Fibroblast of skin of right biceps (primary cell): ENCODE measurements around the gene PARP9.
"Not testable (repeated sequence)": the region's sequence is repeated elsewhere in the genome, so short reads cannot be mapped to it uniquely, and the experiment has no call there.

Experiments used
- DNase-seq: peaks from one replicate; pipeline ENCODE4 v3.0.0-alpha.2; 2013

The PARP9 gene

DNA sequence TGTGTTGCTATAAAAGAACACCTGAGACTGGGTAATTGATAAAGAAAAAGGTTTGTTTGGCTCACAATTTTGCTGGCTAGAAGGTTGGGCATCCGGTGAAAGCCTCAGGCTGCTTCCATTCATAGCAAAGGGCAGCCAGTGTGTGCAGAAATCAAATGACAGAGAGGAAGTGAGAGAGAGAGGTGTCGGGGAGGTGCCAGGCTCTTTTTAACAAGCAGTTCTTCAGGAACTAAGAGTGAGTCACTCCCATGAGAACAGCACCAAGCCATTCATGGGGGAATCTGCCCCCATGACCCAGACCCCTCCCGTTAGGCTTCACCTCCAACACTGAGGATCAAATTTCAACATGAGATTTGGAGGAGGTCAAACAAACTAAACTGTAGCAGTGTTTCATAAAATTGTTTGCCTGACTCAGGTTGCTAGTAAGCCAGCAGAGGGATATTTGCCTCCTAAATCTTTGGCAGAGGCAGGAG lies 8.9 kb upstream of the PARP9 start:
- DNase-seq: peak; percentile 46

DNA sequence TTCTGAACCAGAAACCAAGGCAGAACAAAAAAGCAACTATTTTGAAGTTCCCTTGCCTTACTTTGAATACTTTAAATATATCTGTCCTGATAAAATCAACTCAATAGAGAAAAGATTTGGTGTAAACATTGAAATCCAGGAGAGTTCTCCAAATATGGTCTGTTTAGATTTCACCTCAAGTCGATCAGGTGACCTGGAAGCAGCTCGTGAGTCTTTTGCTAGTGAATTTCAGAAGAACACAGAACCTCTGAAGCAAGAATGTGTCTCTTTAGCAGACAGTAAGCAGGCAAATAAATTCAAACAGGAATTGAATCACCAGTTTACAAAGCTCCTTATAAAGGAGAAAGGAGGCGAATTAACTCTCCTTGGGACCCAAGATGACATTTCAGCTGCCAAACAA lies 4.7 kb upstream of the PARP9 start:
- no peak for DNase-seq

DNA sequence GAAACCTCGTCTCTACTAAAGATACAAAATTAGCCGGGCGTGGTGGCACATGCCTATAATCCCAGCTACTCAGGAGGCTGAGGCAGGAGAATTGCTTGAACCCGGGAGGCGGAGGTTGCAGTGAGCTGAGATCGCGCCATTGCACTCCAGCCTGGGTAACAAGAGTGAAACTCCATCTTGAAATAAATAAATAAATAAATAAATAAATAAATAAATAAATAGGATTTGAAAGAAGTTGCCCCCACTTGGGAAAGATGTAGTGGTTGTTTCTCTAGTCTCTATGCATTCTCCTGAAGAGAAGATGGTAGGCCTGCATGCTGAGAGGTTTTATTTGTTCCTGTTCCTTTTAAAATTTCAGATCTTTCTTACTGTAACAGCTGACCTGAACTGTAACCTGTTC lies 4.0 kb upstream of the PARP9 start:
- DNase-seq: not testable (repeated sequence)

DNA sequence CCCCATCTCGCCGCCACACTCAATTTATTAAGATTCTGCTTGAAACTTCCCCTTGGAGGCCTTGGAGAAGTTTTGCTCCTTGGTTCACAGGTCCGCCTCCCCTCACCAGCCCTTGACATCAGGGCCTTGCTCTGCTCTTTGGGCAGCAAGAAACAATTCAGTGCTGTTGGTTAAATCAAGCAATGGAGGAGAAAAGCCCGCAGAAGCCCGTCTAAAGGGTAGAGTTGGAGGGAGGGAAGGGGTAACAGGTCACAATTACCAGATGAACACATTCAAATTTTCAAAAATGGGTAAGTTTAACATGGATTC lies 429 bp downstream of the PARP9 start:
- peak; percentile 19 for DNase-seq

DNA sequence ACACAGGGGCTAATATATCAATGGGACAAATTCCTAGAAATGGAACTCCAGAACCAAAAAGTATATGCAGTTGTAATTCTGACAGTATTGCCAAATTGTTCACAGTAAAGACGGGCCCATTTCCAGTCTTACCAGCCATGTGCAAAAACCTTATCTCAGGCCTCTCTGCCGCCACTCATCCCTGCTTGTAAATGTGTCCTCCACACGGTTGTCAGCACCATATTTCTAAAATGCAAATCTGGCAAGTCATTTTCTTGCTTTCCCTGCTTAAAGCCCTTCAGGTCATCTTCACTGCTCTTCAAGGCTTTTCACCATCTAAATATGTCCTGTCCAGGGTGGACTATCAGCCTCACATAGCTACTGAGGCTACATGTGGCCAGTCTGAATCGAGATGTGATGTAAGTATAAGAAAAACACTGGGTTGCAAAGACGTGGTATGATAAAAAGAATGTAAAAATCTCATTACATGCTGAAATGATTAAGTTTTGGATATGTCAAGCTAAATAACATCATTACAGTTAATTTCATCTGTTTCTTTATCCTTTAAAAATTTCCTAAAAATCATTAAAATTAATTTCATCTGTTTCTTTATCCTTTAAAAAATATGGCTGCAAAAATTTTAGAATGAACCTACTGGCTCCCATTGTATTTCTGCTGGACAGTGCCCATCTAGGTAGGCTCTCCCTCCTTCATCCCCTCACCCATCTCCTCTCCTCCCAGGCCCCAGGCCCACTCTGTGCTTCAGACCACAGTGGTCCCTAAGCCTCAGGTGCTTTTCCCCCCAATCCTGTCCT lies 980 bp downstream of the PARP9 start:
- DNase-seq: no peak

DNA sequence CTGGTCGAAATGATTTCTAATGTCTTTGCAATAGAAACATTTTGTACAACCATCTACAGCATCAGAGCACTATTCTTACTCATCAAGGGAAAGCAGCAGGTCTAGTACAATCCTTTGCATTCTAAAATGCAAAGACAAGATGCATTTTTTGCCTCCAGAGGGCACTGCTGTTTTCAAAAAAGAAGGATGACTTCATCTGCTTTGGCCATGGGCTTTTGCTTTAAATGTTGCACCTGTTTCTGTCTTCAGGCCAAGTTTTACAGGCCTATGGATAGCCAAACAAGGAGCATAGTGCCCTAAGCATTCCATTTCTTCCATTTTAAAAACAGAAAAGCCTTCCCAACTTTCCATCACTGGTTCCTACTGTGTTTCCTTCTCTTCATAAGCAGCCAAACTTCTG lies 3.4 kb downstream of the PARP9 start:
- DNase-seq: peak; percentile 63

DNA sequence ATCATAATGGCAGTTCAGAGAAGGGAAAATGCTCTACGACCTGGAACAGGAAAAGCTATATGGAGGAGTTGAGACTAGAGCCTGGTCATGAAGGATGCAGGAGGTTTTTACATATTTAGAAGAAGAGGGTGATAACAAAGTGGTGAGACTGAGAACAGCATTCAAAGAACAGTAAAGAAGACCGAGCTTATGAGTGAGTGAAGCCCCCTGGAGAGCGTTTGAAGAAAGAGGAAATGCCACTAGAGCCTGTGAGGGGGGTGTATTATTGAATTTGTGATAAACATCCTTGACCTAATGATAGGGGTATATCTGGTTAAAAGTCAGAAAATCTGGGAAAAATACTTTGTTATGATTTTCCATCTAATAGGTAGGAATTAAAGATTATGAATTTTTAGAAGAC lies 4.2 kb downstream of the PARP9 start:
- no peak for DNase-seq

DNA sequence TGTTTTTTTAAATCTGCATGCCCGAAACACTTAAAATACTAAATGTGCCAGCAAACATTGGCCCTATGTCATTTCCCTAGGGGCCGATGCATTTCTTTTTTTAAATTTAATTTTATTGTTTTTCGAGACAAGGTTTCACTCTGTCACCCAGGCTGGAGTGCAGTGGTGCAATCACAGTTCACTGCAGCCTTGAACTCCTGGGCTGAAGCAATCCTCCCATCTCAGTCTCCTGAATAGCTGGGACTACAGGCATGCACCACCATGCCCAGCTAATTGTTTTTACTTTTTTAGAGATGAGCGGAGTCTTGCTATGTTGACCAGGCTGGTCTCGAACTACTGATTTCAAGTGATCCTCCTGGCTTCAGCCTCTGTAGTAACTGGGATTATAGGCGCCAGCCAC lies 5.5 kb downstream of the PARP9 start:
- DNase-seq: no peak

DNA sequence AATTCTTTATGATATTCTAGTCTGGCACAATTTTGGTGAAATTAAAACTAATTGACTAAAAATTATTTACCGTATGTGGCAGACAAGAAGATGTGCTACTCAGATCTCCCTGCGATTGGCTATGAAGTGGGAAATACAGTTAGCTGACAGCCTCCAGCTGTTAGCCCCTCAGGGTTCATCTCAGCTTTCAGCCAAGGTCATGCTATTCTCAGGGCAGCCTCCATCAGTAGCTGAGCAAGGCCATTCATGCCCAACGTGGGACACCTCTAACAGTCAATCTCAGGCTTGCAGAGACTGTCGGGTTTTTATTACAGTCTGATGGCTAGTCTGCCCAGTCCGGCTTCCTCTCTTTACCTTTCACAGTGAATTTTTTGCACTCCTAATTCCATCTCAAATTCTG lies 6.7 kb downstream of the PARP9 start:
- DNase-seq: no peak

DNA sequence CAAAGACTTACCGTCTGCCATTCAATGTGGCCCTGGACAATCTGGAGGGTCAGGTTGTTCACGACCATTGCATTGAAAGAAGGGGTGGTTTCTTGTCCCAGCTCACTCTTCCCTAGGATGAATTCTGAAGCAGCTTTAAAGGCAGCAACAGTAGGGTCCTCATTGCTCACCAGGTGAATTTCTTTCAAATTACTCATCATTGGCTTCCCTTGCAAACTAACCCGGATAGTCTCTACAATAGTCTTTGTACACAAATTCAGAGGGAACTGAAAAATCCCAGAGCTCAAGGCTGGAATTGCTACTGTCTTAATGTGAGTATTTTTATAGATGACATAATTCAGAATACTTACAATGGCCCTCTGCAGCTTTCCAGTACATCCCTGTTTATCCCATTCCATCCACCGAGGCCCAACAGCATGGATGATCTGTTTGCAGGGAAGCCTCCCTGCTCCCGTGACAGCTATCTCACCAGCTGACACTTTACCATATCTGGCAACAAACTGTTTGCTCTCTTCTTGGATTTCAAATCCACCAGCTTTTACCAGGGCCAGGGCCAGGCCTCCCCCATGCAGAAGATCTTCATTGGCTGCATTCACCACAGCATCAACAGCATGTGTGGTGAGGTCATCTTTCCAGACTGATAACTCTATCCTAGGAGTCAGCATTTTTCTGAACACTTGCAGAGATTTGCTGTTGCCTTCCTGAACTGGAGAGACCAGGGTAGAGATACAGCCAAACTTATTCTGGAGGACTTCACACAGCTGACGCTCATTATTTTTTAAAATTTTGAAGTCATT lies 8.6 kb downstream of the PARP9 start:
- peak; percentile 42 for DNase-seq

DNA sequence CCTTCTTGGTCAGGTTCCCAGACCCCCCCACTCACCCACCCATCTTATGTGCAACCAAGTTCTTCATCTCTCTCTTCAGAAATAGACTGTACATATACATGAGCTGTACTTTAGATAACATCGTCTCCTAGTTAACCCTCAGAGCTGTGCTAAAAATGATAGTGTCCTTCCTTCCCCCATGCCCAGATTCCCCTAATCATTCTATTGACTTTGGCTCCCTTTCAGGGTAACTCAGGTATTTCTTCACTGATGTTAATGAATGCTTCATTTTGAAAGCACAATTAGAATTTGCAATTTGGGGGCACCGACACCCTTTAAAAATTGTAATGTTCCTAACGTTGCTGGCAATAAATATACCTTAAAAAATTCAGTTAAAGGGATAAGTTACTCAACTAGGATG lies 10.9 kb downstream of the PARP9 start:
- no peak for DNase-seq

DNA sequence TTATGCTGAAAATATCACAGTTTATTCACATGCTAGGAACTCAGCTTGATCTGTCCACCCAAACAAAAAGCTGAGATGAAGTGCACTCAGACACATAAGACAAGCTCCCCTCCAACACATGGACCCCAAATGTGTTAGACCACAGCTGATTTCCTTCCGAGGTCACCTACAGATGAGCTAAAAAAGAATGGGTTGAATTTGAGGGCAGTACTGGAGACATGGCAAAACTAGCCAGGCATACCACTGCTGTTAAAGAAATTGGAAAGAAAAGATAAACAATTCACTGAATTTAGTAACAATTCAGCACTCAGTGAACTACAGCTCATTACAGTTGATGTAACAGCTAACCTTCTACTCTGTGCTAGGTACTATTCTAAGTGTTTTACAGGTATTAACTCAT lies 15.5 kb downstream of the PARP9 start:
- DNase-seq: no peak

DNA sequence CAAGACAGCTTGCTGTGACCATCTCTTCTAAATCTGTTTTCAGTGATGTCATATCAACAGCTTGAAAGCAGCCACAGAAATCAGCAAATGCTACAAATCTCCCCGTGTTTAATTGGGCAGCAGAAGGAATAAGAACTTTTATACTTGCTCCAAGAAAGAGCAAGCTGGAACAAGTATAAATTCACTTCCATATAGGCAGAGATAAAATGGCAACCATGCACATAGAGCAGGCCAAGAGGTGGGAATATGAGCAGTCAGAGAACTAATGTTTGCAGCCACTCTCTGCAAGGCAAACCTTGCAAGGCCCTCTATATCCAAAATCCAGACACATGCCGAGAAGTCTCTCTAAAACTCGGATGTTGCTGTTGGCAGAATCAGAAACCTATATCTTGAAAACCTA lies 16.0 kb downstream of the PARP9 start:
- DNase-seq: no peak

DNA sequence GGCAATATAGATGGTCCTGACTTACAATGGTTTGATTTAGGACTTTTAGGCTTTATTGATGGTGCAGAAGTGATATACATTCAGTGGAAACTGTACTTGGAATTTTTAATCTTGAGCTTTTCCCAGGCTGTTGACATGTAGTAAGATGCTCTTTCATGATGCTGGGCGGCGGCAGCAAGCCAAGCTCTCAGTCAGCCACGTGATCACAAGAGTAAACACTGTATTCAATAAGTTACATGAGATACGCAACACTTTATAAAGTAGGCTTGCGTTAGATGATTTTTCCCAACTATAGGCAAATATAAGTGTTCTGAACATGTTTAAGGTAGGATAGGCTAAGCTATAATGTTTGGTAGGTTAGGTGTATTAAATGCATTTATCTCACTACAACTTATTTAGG lies 17.9 kb downstream of the PARP9 start:
- DNase-seq: no peak

DNA sequence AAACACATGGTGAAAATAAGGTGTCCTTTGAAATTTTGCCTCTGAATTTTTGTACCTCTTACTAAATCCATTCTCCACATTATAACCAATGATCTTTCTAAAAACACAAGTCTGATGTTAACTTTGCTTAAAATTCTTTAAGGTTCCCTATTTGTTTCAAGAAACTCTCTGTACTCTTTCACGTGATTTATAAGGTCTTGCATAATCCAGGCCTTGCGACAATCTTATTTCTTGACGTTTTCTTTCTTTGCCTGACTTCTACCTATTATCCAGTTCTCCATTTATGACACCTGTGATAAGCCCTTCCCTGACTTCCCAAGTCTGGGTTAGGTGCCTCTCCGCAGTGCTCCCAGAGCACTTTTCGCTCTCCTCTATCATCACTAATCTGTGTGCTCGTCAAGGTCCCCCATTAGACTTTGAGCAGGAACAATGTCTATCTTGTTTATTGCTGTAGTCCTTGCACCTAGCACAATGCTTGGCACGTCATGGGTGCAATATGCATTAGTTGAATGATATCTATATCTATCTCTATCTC lies 25.1 kb downstream of the PARP9 start:
- no peak for DNase-seq

DNA sequence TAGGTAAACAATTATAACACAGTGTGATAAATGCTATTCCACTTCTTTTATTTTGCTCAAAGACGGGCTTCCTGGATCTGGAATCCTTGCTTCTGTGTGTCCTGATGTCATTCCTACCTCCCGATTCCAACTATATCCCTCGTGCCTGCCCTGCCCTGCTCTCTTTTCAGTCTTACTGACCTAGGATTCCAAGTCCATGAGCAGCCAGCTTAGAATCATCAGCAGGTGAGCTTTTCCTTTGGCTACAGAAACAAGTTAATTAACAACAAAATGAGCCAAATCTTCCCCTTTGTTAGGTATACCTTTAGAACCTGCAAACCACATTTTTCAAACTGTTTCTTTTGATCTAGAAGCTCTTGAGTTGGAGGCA lies 27.5 kb downstream of the PARP9 start:
- DNase-seq: no peak

DNA sequence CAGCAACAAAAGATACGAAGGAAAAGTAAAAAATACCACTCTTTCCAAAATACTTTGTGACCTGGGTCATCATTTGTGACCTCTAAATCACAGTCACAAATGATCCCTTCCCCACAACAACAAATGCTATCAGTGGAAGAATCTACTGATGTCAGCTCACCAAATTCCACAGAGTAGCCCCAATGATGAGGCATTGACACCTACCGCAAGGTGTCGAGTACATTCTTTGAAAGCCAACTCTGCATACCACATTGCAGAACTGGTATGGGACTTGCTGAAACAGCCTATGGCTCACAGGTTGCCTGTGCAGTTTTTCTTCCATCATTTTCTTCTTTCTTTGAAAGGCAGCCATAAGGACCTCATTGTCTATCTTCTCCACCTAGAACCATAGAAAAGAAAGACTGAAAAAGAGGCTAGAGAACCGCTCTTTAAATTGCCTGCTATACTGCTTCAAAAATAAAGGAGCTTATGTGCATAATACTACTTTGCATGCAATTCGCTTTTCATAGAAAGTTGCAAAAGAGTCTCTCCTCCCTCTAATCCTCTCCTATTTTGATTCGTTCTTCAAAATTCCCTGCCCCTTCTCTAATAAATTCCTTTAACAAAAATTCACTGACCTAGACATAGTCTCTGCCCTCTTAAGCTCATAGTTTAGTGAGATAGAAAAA lies 28.0 kb downstream of the PARP9 start:
- no peak for DNase-seq

DNA sequence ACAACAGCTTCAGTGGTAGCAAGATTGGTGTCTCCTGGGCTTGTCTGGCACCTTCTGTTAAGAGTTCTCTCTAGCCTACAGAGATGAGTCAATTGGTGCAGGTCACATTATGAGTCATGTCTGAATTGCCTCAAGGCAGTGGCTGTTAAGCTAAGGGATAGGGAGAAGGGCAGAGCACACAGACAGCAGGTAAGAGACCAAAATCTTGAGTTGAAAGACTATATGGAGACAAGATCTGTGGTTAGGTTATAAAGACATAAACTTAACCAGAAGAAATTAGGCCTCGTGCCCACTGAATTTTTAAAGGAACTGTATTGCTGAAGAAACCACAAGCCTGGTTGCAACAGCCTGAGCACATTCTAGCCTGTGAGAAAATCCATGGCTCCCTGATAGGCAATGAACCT lies 30.2 kb downstream of the PARP9 start:
- DNase-seq: peak; percentile 72

DNA sequence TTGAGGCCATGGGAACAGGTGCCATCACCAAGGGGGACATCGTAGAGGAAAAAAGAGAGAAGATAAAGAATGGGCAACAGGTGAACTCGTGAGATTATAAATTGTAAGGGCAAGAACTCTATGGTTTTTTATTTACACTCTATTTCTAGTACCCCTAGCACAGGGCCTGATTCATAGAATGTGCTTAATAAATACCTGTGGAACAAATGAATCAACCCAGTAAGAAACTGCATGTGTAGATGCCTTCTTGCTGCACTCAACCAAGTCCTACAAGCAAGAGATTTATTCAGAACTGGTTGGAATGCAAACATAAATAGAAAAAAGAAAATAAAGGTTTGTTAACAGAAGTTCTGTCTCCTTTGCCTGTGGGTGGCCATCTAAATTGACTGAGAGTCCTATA lies 30.6 kb downstream of the PARP9 start:
- no peak for DNase-seq

DNA sequence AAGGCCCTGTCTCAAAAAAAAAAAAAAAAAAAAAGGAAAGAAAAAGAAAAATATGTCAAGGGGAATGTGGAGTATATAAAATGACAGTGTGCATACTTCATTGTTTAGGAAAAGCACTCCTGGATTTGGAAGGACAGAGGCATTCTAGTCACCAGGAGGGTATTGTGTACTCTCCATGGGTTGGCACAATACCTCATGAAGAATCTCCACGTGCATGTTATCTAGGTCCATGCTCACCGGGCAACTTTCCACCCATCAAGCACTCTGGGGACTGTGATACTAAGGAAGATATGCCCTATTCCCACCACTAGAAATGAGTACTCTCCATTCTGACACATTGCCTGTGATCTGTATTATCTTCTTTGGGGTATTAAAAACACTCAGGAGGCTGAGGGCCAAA lies 33.9 kb downstream of the PARP9 start:
- no peak for DNase-seq

DNA sequence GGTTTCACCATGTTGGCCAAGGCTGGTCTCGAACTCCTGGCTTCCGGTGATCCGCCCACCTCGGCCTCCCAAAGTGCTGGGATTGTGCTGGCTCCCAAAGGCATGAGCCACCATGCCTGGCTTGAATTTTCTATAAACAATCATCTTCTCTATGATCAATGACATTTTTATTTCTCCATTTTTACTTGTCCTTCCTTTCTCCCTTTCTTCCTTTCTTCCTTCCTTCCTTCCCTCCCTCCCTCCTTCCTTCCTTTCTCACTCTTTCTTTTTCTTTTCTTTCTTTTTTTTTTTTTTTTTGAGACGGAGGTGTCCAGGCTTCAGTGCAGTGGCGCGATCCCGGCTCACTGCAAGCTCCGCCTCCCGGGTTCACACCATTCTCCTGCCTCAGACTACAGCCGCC lies 40.8 kb downstream of the PARP9 start:
- DNase-seq: no peak

DNA sequence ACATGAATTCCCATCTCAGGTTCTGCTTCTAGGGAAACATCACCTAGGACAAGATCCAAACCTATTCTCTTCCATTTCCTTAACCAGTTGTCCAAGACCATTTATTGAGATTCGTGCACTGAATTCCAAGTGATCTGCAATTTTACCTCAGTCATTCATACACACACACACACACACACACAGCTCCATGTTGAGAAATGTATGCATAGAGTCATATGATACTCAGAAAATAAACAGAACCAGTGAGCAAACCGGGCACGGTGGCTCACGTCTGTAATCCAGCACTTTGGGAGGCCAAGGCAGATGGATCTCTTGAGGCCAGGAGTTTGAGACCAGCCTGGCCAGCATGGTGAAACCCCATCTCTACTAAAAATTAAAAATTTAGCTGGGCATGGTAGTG lies 43.2 kb downstream of the PARP9 start:
- no peak for DNase-seq

DNA sequence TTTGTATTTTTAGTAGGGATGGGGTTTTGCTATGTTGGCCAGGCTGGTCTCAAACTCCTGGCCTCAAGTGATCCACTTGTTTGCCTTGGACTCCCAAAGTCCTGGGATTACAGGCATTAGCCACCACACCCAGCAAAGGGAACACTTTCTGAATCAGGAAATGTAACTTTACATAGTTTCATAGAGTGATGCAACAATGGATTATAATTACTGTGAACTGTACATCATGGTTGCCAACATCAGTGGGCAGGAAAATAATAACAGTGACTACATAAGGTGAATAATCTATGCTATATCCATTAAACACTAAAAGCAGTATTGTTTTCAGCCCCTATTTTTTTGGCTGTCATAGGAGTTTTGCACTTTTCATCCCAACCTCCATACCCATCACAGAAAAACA lies 44.4 kb downstream of the PARP9 start:
- peak; percentile 20 for DNase-seq

DNA sequence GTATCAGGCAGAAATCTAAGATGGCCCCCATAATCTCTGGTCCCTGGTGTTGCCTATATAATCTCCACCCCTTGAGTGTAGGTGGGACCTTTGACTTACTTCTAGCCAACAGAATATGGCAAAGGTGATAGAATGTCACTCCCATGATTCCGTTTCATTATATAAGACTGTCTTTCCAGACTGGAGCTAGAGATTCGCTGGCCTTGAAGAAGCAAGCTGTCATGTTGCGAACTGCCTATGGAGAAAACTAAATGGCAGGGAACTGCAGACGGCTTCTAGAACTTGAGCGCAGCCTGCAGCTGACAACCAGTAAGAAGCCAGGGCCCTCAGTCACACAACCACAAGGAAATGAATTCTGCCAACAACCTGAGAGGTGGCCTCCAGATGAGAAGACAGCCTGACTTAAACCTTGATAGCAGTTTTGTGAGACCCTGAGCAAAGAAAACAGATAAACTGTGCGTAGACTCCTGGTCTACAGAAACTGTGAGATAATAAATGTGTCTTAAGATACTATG lies 47.2 kb downstream of the PARP9 start:
- DNase-seq: no peak
